GM19438 (cell line): ENCODE data around the gene FBXO31.
A peak's percentile ranks its signal among the peaks of the same experiment; 100 is the strongest.
"Not testable (repeated sequence)": the region's sequence is repeated elsewhere in the genome, so short reads cannot be mapped to it uniquely, and the experiment has no call there.

Experiments
- ATAC-seq: cut with Tn5 transposase; IDR thresholded peaks from one replicate; pipeline ENCODE4 v1.9.1; 2021; ENCODE audit warnings: low read depth; ENCODE audit not compliant: unreplicated experiment

The FBXO31 gene

GRCh38 chr16:87411375-87412271 is 28.0 kb upstream of the FBXO31 start:
- ATAC-seq = no peak

GRCh38 chr16:87410968-87411367 is 27.4 kb upstream of the FBXO31 start:
- ATAC-seq = no peak

GRCh38 chr16:87410530-87410929 is 27.0 kb upstream of the FBXO31 start:
- no peak for ATAC-seq

GRCh38 chr16:87409781-87410180 is 26.2 kb upstream of the FBXO31 start:
- ATAC-seq = no peak

GRCh38 chr16:87409153-87409552 is 25.6 kb upstream of the FBXO31 start:
- ATAC-seq = no peak

GRCh38 chr16:87407511-87408112 is 24.0 kb upstream of the FBXO31 start:
- no peak for ATAC-seq

GRCh38 chr16:87406495-87407088 is 23.0 kb upstream of the FBXO31 start:
- ATAC-seq = no peak

GRCh38 chr16:87404764-87405625 is 21.4 kb upstream of the FBXO31 start:
- ATAC-seq = no peak

GRCh38 chr16:87395181-87395842 is 11.7 kb upstream of the FBXO31 start:
- no peak for ATAC-seq

- ATAC-seq = no peak
These were observed 10.1 kb upstream of the FBXO31 start for GRCh38 chr16:87393680-87394055.

GRCh38 chr16:87392821-87393679 is 9.5 kb upstream of the FBXO31 start:
- no peak for ATAC-seq

- ATAC-seq = peak; percentile 54
These were observed 8.6 kb upstream of the FBXO31 start, which contains the start of gene MAP1LC3B for GRCh38 chr16:87391950-87392820. Gene MAP1LC3B, plus strand, starts transcription at chr16:87392336. Its CDS starts 92 bp downstream, at chr16:87392428.

- peak; percentile 11 for ATAC-seq
These were observed 7.9 kb upstream of the FBXO31 start for GRCh38 chr16:87391324-87391949.

GRCh38 chr16:87390641-87391323 is 7.2 kb upstream of the FBXO31 start:
- no peak for ATAC-seq

- ATAC-seq = not testable (repeated sequence)
These were observed 6.3 kb upstream of the FBXO31 start for GRCh38 chr16:87389914-87390313.

GRCh38 chr16:87389245-87389644 is 5.7 kb upstream of the FBXO31 start:
- no peak for ATAC-seq

GRCh38 chr16:87388818-87389134 is 5.2 kb upstream of the FBXO31 start:
- ATAC-seq = no peak
